Measurements from ENCODE around the gene BLM.

BLM gene

DNA sequence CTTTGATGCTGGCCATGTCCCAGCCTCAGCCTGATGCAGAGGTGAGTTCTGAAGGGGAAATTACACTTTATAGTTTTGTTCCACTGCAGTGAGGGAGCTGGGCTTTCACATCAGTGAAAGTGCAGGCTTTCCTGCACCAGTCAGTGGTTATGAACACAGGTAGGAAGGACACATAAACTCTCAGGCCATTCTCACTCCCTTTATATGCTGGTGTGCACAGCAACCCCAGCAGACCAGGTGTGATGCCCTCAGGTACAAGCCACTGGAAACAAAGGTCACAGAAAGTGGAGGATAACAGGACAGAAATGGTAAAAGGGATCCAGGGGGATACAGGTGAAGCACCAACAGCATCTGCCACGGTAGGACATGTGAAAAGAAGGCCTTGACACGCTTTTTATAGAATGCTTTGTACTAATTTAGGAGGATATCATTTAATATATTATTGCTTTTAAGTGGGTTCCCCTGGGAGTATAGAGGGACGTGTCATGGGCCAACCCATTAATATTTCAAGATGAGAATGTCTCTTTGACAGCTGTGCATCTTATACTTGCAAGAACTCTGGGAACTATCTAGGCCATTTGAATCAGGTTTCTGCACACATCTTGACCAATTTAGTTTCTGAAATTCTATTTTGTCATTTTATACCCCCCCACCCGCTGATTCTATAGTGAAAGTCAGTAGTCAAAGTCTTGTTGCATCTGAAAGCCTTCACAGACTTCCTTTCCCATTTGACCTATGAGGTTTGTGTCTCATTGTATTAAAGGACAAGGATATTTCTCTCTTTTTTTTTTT, 25.0 kb upstream of the BLM start:
- no peak for DNase-seq

DNA sequence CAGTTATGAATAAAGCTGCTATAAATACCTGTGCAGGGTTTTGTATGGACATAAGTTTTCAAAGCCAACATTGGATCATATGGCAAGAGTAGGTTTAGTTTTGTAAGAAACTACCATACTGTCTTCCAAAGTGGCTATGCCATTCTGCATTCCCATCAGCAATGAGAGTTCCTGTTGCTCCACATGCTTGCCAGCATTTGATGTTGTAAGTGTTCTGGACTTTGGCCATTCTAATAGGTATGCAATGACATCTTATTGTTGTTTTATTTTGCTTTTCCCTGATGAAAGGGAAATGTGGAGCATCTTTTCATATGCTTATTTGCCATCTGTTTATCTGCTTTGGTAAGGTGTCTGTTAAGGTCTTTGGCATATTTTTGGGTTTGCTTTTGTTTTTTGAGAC, 22.2 kb upstream of the BLM start:
- DNase-seq = no peak

DNA sequence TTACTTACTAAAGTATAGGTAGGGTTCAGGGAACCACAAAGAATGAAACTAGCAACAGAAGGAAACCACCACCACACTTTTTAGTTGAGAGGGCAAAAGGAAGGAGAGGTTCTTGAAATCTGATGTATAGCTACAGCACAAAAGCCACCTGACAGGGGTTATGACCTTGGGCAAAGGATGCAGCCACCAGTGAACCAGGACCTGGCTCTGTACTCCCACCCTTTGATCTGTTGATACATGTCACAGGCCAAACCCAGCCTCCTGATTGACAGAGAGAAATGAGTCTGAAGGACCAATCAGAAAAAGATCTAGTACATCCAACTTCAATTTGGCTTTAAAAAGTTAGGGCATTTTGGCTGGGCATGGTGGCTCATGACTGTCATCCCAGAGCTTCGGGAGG, 20.0 kb upstream of the BLM start:
- DNase-seq = peak in 1 of 5 experiments; percentile 92

DNA sequence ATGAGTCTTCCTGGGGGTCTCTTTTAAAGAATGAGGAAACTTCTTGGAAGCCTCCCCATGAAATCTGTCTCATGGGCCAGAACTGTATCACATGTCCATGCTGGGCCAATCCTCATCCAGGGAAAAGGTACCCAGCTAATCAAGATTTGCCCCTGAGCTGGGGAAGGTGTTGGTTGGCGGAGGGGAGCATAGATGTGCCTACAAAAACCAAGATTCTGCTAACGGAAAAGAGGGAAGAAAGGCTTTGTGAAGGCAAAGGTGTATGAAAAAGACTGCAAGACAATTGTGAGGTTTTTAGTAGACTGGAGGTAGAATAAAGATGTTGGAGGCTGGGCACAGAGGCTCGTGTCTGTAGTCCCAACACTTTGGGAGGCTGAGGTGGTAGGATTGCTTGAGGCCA, 18.5 kb upstream of the BLM start:
- no peak for DNase-seq

DNA sequence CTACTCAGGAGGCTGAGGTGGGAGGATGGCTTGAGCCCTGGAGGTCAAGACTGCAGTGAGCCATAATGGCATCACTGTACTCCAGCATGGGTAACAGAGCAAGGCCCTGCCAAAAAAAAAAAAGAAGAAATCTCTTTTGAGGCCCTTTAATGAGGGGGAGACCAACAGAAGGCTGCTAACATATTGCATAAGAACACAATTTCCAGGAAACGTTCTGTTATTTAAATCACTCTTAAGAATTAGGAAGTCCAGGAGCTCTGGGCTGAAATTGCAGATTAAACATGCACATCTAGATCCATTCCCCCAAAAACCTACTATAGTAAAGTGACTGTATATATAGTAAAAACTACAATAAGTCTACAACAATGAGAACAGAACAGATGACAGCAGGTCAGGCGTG, 16.1 kb upstream of the BLM start:
- DNase-seq = no peak

GRCh38 chr15:90701880-90702630, 15.1 kb upstream of the BLM start:
- DNase-seq = no peak

DNA sequence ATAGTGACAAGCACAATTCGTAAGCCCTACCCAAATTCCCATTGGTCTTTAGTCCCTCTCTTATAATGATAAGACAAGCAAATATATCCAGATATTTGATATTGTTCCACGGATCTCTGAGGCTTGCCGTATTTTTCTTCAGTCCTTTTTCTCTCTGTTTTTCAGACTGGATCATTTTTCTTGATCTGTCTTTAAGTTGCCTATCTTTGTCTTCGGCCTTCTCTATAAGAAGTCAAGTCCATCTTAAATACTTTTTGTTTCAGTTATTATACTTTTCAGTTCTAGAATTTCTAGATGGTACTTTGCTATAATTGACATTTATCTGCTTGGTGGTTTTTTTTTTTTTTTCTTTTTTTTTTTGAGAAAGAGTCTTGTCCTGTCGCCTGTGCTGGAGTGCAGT, 13.7 kb upstream of the BLM start:
- DNase-seq = no peak

DNA sequence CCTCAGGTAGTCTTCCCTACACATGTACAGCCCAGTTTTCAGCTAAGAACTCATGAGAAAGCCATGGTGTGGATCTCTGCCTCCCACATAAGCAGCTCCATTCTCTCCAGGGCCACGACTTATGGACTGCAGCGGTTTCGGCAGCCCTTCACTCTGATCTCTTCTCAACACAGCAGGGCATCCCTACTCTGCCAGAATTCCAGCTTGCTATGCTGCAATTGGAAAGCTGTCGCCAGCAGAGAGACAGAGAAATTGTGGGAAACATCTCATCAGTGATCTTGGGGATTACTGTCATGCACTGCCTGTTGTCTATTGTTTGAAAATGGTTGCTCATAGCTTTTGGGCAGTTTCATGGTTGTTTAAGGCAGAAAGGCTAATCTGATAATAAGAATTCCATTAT, 11.9 kb upstream of the BLM start:
- DNase-seq = no peak

DNA sequence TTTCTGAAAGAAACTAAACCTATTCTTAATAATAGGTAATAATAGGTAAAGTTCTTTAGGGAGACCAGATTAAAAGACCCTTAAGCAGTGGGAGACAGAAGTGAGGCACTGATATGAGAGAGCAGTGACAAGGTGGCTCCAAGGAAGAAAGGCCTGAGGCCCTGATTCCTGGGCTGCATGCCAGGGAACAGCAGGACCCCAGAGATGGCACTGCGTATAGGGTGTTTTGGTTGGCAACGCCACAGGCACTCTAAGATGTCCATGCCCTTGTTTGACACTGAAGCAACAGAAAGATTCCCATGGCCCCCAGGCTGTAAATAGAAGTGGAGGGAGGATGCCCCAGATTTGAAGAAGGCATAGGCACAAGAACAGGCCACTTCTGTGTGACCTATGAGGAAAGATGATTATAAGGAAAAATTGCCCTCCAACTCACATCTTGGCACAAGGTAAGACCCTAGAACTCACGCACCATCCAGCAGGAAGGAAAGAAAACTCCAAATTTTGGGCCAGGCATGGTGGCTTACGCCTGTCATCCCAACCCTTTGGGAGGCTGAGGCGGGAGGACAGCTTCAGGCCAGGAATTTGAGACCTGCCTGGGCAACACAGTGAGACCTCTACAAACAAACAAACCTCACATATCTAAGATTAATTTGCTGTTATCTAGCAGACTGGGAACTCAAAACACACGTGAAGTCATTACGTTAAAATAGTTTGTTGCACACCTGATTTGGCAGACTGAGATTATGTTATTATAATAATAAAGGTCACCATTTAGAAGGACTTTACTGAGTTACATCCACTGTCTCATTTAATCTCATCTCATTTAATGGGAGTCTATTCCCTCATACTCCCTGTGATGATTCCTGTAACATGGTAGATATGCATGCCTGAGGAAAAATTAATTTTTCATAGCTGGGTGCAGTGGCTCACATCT, 10.5 kb upstream of the BLM start:
- DNase-seq = no peak

- DNase-seq = no peak
Measured at GRCh38 chr15:90707489-90707888, 9.7 kb upstream of the BLM start.

DNA sequence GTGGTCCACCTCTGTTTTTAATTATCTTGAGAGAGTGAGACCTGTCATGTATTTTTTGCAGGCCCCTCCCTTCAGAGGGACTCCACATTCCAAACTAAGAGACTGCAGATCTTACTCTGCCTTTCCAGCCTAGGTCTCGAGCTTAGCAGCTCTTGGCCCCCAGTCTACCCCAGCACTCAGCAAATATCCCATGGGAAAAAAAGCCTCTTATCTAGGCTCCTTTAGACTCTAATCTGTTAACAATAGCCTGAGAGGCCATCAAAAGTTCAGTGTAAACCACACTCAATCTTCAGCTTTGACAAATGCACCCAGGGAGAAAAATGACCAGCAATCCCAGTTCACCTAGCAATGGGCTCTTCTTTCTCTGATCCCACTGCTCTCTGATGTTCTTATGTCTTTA, 8.6 kb upstream of the BLM start:
- no peak for DNase-seq

GRCh38 chr15:90709278-90709677, 7.9 kb upstream of the BLM start:
- no peak for DNase-seq

- no peak for DNase-seq
Measured at GRCh38 chr15:90710436-90711027, 6.6 kb upstream of the BLM start.

DNA sequence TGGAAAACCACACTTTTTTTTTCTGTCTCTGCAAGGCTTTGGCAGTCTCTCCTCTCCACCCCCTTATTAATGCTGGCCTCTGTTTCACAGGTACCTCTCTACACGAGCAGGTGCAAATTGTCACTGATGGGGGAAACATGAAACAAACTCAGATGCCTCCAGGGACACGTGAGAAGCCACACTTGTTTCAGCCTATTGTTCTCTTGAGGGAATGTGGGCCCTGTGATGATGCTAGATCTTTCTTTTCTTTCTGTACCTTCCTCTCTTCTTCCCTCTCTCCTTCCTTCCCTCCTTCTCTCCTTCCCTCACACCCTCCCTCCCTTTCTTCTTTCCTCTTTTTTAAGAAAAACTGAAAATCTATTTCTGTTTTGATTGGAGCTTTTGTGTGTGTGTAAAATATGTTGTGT, 5.7 kb upstream of the BLM start:
- no peak for DNase-seq

- no peak for DNase-seq
Measured at GRCh38 chr15:90711842-90712241, 5.3 kb upstream of the BLM start.

DNA sequence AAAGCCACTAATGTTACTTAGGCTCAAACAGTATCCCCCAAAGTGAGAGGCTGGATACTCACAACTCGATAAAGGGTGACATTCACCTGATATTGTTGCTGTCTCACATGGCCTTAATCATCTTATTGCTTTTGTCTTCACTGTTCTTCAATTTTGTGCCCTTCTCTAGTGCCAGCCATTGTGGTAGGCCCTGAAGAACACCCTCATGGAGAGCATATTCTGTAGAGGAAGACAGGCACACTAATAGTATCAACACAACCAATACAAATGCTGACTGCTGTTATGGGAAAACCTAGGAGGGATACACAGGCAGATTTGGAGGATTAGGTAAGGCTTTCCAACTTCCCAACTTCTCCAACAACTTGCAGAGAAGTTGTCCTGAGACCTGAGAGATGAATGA, 4.1 kb upstream of the BLM start:
- no peak for DNase-seq

DNA sequence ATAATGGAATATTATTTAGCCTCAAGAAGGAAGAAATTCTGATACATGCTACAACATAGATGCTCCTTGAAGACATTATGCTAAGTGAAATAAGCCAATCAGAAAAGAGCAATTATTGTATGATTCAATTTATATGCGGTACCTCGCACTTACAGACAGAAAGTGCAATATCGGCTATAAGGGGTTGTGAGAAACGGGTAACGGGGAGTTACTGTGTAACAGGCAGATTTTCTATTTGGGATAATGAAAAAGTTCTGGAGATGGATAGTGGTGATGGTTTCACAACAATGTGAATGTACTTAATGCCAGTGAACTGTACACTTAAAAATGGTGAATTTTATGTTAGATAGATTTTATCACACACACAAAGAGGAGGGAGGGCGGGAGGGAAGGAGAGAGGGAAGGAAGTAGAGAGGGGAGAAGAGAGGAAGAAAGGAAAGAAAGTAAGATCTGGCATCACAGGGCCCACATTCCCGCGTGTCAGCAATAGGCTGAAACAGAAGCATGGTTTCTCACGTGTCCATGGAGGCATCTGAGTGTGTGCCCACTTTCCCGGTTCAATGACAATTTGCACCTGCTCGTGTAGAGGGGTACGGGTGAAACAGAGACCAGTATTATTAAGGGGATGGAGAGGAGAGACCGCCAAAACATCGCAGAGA, 700 bp upstream of the BLM start:
- DNase-seq = no peak

DNA sequence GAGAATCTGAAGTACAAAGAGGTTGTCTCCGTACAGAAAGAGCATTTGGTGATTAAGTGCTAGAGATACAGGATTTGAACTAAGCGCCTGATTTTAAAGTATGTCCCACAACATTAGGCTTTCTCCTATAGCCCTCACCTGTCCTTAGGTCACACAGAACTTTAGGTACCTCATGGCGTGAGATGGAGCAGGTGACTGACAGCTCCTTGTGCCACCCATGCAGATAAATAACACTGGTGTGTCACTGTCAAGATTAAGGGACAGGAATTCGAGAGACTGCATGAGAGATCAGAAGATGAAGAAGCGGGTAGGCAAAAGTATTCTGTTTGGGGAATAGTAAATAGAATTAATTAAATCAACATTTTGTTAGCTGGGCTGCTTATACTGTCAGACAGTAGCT, 1.1 kb downstream of the BLM start:
- no peak for DNase-seq

- no peak for DNase-seq
Measured at GRCh38 chr15:90720131-90720530, 3.0 kb downstream of the BLM start.

GRCh38 chr15:90729261-90729660, 12.1 kb downstream of the BLM start:
- DNase-seq = no peak

GRCh38 chr15:90730290-90730689, 13.1 kb downstream of the BLM start:
- DNase-seq = no peak

- peak in 1 of 5 experiments; percentile 43 for DNase-seq
Measured at GRCh38 chr15:90735923-90736322, 18.8 kb downstream of the BLM start.

Data from T-helper 2 cell (primary cell).